GM23338 (cell line): ENCODE results near the gene AOPEP. TPM values are rescaled to one million over a fixed set of nuclear protein-coding genes. Genes with fewer than 3 reads are reported as not detected.

Source experiments
- ATAC-seq: fragments of 200-7000 bp; cut with Tn5 transposase; 3 replicates; pipeline ENCODE4 v1.9.1; 2020
- DNase-seq: peaks from one replicate; pipeline ENCODE4 v3.0.0-alpha.2; 2015; ENCODE audit warnings: low spot score
- H2AFZ ChIP-seq: fragments of 200-600 bp; sonication (generic); 2 replicates; pipeline ENCODE4 v1.8.0; 2016; ENCODE audit warnings: antibody characterized with exemption, mild to moderate bottlenecking, moderate library complexity
- H3F3A ChIP-seq: fragments of 200-600 bp; sonication (generic); replicated peaks from 2 replicates; pipeline ENCODE4 v1.8.0; 2017; ENCODE audit warnings: antibody characterized with exemption, mixed run types, low read depth
- H3K27ac ChIP-seq: fragments of 200-600 bp; sonication (generic); 2 replicates; pipeline ENCODE4 v1.6.1; 2016; ENCODE audit warnings: low read depth
- H3K27me3 ChIP-seq: fragments of 200-600 bp; sonication (generic); 2 replicates; pipeline ENCODE4 v1.8.0; 2016; ENCODE audit warnings: mild to moderate bottlenecking, mixed run types, moderate library complexity; ENCODE audit not compliant: insufficient read depth
- H3K36me3 ChIP-seq: fragments of 200-600 bp; sonication (generic); 2 replicates; pipeline ENCODE4 v1.8.0; 2016; ENCODE audit warnings: mild to moderate bottlenecking; ENCODE audit not compliant: insufficient read depth
- H3K4me1 ChIP-seq: fragments of 200-600 bp; sonication (generic); 2 replicates; pipeline ENCODE4 v1.8.0; 2016; ENCODE audit warnings: mild to moderate bottlenecking, moderate library complexity; ENCODE audit not compliant: insufficient read depth
- H3K4me2 ChIP-seq: fragments of 200-600 bp; sonication (generic); 2 replicates; pipeline ENCODE4 v1.7.1; 2017; ENCODE audit warnings: mixed run types
- H3K4me3 ChIP-seq: fragments of 200-600 bp; sonication (generic); 2 replicates; pipeline ENCODE4 v1.6.1; 2016; ENCODE audit warnings: mixed run types
- H3K79me2 ChIP-seq: fragments of 200-600 bp; sonication (generic); replicated peaks from 2 replicates; pipeline ENCODE4 v1.8.0; 2017; ENCODE audit warnings: mild to moderate bottlenecking; ENCODE audit not compliant: insufficient read depth
- H3K9me2 ChIP-seq: fragments of 200-600 bp; sonication (generic); 2 replicates; pipeline ENCODE4 v1.8.0; 2017; ENCODE audit not compliant: insufficient read depth
- H4K20me1 ChIP-seq: fragments of 200-600 bp; sonication (generic); replicated peaks from 2 replicates; pipeline ENCODE4 v1.8.0; 2017; ENCODE audit warnings: mild to moderate bottlenecking; ENCODE audit not compliant: insufficient read depth
- H3K27ac Mint-ChIP-seq: 2 replicates; pipeline ENCODE4 v1.8.0; 2020; ENCODE audit warnings: inconsistent platforms, mild to moderate bottlenecking, moderate library complexity, mixed read lengths
- H3K27me3 Mint-ChIP-seq: 3 replicates; pipeline ENCODE4 v1.8.0; 2022; ENCODE audit warnings: low read depth, mild to moderate bottlenecking, moderate library complexity, mixed read lengths, inconsistent platforms; ENCODE audit not compliant: insufficient read depth, poor library complexity
- H3K36me3 Mint-ChIP-seq: 3 replicates; pipeline ENCODE4 v1.8.0; 2021; ENCODE audit warnings: low read depth, mild to moderate bottlenecking, inconsistent platforms, moderate library complexity, mixed read lengths
- H3K4me1 Mint-ChIP-seq: 3 replicates; pipeline ENCODE4 v1.8.0; 2020; ENCODE audit warnings: mild to moderate bottlenecking, inconsistent platforms, mixed read lengths
- H3K4me3 Mint-ChIP-seq: 3 replicates; pipeline ENCODE4 v1.8.0; 2021; ENCODE audit warnings: moderate library complexity, mild to moderate bottlenecking, inconsistent platforms, mixed read lengths
- H3K9me3 Mint-ChIP-seq: 3 replicates; pipeline ENCODE4 v1.8.0; 2020; ENCODE audit warnings: moderate library complexity, mild to moderate bottlenecking, inconsistent platforms, mixed read lengths
- CREB1 ChIP-seq: fragments of 250-450 bp; sonication (Bioruptor Pico); IDR thresholded peaks from 2 replicates; pipeline ENCODE4 v1.5.0; 2020; ENCODE audit warnings: low read depth, mild to moderate bottlenecking, moderate library complexity
- ETS1 ChIP-seq: IDR thresholded peaks from 2 replicates; pipeline ENCODE4 v1.6.1; 2016; ENCODE audit warnings: antibody characterized with exemption
- EZH2phosphoT487 ChIP-seq: fragments of 200-600 bp; sonication (generic); IDR thresholded peaks from one replicate; pipeline ENCODE4 v1.8.1; 2018; ENCODE audit warnings: antibody characterized with exemption; ENCODE audit not compliant: unreplicated experiment
- JUNB ChIP-seq: IDR thresholded peaks from one replicate; pipeline ENCODE4 v1.6.1; 2016; ENCODE audit warnings: antibody characterized with exemption; ENCODE audit not compliant: unreplicated experiment
- NANOG ChIP-seq: IDR thresholded peaks from 2 replicates; pipeline ENCODE4 v1.6.1; 2016; ENCODE audit warnings: antibody characterized with exemption, borderline replicate concordance
- REST ChIP-seq: IDR thresholded peaks from one replicate; pipeline ENCODE4 v1.6.1; 2018; ENCODE audit warnings: antibody characterized with exemption; ENCODE audit not compliant: unreplicated experiment
- STAT1 ChIP-seq: IDR thresholded peaks from one replicate; pipeline ENCODE4 v1.6.1; 2016; ENCODE audit warnings: antibody characterized with exemption; ENCODE audit not compliant: unreplicated experiment
- ZNF114 ChIP-seq: fragments of 250-450 bp; sonication (Bioruptor Pico); IDR thresholded peaks from 2 replicates; pipeline ENCODE4 v1.5.0; 2020; ENCODE audit warnings: mild to moderate bottlenecking, moderate library complexity
- ZNF331 ChIP-seq: fragments of 250-450 bp; sonication (Bioruptor Pico); IDR thresholded peaks from 2 replicates; pipeline ENCODE4 v1.5.0; 2020; ENCODE audit warnings: low read depth, mild to moderate bottlenecking, moderate library complexity
- polyA plus RNA-seq: library from polyadenylated mRNA; unstranded; fragments of >200 nt; fragmentation: Nextera tagmentation; extraction: Ambion mirVana; gene quantifications from 2 replicates; pipeline ENCODE4 v1.2.1, GENCODE V29; 2016
- total RNA-seq: library from RNA; depleted of rRNA; stranded (reverse); fragments of >200 nt; shearing (Covaris generic); gene quantifications from 2 replicates; pipeline ENCODE4 v1.2.3, GENCODE V29; 2014
- TF ChIP-seq, protein P1 (sequence below), 2 experiments: fragments of 200-600 bp in 1 of 2; sonication (generic) in 1 of 2; conservative IDR thresholded peaks; 2 replicates each; pipeline versions ENCODE4 v1.5.1 to v1.6.1; 2016 to 2017; ENCODE audit warnings: antibody characterized with exemption in 2 of 2, low read depth in 2 of 2, mild to moderate bottlenecking in 2 of 2, moderate library complexity in 1 of 2

The AOPEP gene
- total and polyA plus RNA-seq, 2 experiments from 2014 or later = 7.0 to 16.5 TPM

DNA sequence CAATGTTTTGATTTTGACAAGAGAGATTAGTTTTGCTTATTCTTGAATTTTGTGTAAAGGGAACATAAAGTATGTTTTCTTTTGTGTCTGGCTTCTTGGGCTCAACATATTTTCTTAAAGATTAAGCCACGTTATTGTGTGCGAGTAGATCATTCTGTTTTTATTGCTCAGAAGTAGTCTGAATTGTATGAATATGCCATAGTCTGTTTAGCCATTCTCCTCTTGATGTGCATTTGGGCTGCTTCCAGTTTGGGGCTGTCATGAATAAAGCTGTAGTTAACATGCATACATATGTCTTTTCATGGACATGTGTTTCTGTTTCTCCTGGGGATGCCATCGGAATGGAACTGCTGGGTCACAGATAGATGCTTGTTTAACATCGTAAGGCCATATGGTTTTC lies 392.1 kb downstream of the AOPEP start:
- Mint-ChIP-seq H3K36me3 (no peaks in the 10 kb centered on the region), H3K4me3 (no peak overlapping the region), H3K9me3 (no peaks in the 10 kb centered on the region), H3K4me1 (peaks cover 41% of the 10 kb centered on the region), H3K27me3 (peaks cover 8% of the 10 kb centered on the region), H3K27ac (peak overlapping the region; percentile 24; the same call in 1 of the 2 replicates)
- Histone ChIP-seq H3K4me2 (no peak overlapping the region), H3F3A (no peaks in the 10 kb centered on the region), H3K27me3 (no peaks in the 10 kb centered on the region), H3K27ac (no peak overlapping the region), H3K36me3 (no peaks in the 10 kb centered on the region), H4K20me1 (no peaks in the 10 kb centered on the region), H3K4me3 (no peak overlapping the region), H3K4me1 (peaks cover 16% of the 10 kb centered on the region; the same call in 1 of the 2 replicates), H3K9me2 (no peaks in the 10 kb centered on the region), H2AFZ (no peak overlapping the region), H3K79me2 (no peaks in the 10 kb centered on the region)
- DNase-seq (no peak), ATAC-seq (no peak)
- TF ChIP-seq CREB1 = no peak
- no peak for TF ChIP-seq ZNF114 (CRISPR knock-in tag)
- no peak for TF ChIP-seq ZNF331
- TF ChIP-seq NANOG = no peak
- no peak for TF ChIP-seq ETS1
- no peak for TF ChIP-seq STAT1

DNA sequence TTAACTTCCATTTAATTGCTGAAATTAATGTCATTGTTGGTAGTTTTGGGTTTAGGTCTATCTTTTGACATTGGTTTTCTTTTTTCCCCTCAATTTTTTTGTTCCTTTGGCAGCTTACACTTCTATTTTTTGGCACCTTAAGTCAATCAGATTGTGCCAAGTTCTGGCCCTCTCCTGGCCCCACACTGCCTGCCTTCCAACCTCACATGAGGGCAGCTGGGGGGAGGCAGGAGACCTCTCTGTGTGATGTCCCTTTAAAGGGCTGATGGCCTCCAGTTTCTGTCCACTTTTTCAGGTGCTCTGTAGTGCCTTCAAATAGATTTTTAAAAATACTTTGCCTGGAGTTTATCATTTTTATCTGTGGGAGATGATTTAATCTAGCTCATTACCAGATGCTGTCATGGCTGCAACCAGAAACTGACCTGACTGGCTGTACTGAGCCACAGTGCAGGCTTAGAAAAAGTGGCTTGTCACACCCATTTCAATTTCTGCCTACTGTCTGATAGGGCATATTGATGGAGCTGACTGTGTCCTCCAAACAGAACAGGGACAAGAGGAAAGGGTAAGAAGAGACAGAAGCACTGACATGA lies 394.4 kb downstream of the AOPEP start:
- Mint-ChIP-seq H3K36me3 (no peaks in the 10 kb centered on the region), H3K4me3 (peak overlapping the region; percentile 8; the same call in 1 of the 3 replicates), H3K27ac (peak overlapping the region; percentile 12; the same call in 1 of the 2 replicates), H3K4me1 (peaks cover 49% of the 10 kb centered on the region), H3K27me3 (peaks cover 8% of the 10 kb centered on the region), H3K9me3 (no peaks in the 10 kb centered on the region)
- H2AFZ ChIP-seq = no peak overlapping the region
- H3K4me1 ChIP-seq = peaks cover 16% of the 10 kb centered on the region; the same call in 1 of the 2 replicates
- H3K79me2 ChIP-seq = no peaks in the 10 kb centered on the region
- H3K27ac ChIP-seq = no peak overlapping the region
- TF ChIP-seq EZH2phosphoT487 (no peak), NANOG (no peak)
- H3K36me3 ChIP-seq = no peaks in the 10 kb centered on the region
- ATAC-seq (no peak), DNase-seq (no peak)
- no peaks in the 10 kb centered on the region for H3K27me3 ChIP-seq
- no peaks in the 10 kb centered on the region for H3F3A ChIP-seq
- no peak overlapping the region for H3K4me3 ChIP-seq
- no peak overlapping the region for H3K4me2 ChIP-seq
- H3K9me2 ChIP-seq = no peaks in the 10 kb centered on the region
- no peaks in the 10 kb centered on the region for H4K20me1 ChIP-seq

DNA sequence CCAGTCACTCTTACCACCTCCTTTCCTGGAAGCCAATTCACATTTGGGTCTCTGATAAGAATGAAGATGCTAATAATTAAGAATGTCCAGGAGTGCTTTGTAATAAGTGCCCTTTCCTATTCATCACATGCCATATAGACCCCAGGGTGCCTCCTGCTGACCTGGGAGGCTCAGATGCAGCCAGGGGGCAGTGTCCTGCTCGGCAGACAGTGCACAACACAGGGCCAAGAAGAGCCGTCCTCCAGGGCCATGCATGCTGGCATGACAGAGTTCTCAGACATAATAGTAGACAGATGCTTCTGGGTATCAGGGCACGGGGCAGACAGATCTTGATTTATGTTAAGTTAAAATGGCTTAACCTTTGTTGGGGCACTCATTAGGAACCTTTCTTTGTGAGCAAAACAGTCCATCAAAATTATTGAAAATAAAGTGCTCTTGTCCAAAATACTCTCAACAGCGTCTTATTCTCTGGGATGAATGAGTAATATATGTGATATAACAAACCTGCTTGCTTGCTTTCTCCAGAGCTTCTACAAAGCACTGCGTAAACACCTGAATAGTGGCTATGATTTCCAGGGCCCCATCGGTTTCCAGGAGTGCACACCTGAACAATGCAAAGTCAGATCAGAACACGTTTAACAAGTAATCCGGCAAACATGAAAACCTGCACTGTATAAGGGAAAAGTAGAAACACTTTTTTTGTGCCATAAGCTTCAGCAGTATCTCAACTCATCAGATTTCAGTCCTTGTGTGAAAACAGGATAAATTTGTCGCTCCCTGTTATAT lies 398.3 kb downstream of the AOPEP start:
- Mint-ChIP-seq H3K9me3 (no peaks in the 10 kb centered on the region), H3K27me3 (peaks cover 6% of the 10 kb centered on the region), H3K4me1 (peaks cover 58% of the 10 kb centered on the region), H3K4me3 (no peak overlapping the region), H3K27ac (no peak overlapping the region), H3K36me3 (no peaks in the 10 kb centered on the region)
- no peak overlapping the region for H3K27ac ChIP-seq
- peak; percentile 45 for ATAC-seq
- H2AFZ ChIP-seq = no peak overlapping the region
- TF ChIP-seq REST (no peak), JUNB (no peak), EZH2phosphoT487 (no peak), ETS1 (no peak), CREB1 (no peak)
- TF ChIP-seq, protein P1, sequence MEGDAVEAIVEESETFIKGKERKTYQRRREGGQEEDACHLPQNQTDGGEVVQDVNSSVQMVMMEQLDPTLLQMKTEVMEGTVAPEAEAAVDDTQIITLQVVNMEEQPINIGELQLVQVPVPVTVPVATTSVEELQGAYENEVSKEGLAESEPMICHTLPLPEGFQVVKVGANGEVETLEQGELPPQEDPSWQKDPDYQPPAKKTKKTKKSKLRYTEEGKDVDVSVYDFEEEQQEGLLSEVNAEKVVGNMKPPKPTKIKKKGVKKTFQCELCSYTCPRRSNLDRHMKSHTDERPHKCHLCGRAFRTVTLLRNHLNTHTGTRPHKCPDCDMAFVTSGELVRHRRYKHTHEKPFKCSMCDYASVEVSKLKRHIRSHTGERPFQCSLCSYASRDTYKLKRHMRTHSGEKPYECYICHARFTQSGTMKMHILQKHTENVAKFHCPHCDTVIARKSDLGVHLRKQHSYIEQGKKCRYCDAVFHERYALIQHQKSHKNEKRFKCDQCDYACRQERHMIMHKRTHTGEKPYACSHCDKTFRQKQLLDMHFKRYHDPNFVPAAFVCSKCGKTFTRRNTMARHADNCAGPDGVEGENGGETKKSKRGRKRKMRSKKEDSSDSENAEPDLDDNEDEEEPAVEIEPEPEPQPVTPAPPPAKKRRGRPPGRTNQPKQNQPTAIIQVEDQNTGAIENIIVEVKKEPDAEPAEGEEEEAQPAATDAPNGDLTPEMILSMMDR (conservative IDR thresholded peaks at IDR 0.05; ENCODE audit: low read depth in 2 of 2) = peak; percentile 71 to 78
- peaks cover 33% of the 10 kb centered on the region for H3K4me1 ChIP-seq
- peak; percentile 57 for DNase-seq
- H3K4me2 ChIP-seq = no peak overlapping the region
- no peaks in the 10 kb centered on the region for H3K9me2 ChIP-seq
- H3K79me2 ChIP-seq = no peaks in the 10 kb centered on the region
- H3K36me3 ChIP-seq = no peaks in the 10 kb centered on the region
- no peak overlapping the region for H3K4me3 ChIP-seq
- no peaks in the 10 kb centered on the region for H3K27me3 ChIP-seq
- no peaks in the 10 kb centered on the region for H3F3A ChIP-seq
- H4K20me1 ChIP-seq = no peaks in the 10 kb centered on the region
